ENCODE measurements around the gene MICALL2. TPM values are rescaled to one million over a fixed set of nuclear protein-coding genes. Genes with fewer than 3 reads are reported as not detected.

Gene MICALL2
- total RNA-seq, 2 experiments from 2014 or later = 2.1 to 2.3 TPM

DNA sequence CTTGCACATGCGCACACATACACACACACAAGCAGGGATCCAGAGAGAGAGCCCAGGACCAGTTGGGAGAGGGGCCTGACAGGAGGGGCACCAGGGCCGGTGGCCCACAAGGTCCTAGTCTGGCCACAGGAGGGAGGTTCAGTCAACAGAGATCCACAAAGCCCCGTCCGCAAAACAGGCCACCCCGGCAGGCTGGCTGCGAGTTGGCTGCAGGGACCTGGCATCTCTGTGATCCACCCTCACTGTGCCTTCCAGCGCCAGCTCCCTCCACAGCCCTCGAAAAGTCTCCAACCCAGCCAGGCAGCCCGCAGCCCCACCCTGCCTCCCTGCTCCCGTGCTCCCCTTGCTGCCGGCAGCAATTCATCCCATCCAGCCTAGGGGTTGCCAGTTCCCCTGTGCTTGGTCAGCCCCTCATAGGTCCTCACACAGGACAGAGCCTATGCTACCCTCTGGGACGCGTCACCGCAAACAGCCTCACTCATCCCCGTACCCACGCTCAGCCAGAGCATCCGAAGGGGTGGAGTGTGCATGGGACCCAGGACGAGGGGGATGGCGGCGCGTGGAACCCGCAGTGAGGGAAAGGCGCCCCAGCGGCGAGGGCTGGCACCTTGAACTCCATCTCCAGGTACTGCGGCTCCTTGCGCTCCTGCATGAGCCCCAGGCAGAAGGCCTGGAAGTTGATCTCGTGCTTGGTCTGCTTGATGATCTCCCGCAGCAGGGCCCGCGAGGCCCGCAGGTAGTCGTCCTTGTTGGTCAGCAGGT, 37.4 kb upstream of the MICALL2 start:
- no peak overlapping the region for H3K27ac Mint-ChIP-seq
- H3K4me3 Mint-ChIP-seq = no peak overlapping the region
- H3K9me3 Mint-ChIP-seq = no peaks in the 10 kb centered on the region
- H3K4me1 Mint-ChIP-seq = peaks cover 3% of the 10 kb centered on the region
- no peak for DNase-seq
- H3K36me3 Mint-ChIP-seq = peaks cover 4% of the 10 kb centered on the region
- H3K27me3 Mint-ChIP-seq = no peaks in the 10 kb centered on the region

DNA sequence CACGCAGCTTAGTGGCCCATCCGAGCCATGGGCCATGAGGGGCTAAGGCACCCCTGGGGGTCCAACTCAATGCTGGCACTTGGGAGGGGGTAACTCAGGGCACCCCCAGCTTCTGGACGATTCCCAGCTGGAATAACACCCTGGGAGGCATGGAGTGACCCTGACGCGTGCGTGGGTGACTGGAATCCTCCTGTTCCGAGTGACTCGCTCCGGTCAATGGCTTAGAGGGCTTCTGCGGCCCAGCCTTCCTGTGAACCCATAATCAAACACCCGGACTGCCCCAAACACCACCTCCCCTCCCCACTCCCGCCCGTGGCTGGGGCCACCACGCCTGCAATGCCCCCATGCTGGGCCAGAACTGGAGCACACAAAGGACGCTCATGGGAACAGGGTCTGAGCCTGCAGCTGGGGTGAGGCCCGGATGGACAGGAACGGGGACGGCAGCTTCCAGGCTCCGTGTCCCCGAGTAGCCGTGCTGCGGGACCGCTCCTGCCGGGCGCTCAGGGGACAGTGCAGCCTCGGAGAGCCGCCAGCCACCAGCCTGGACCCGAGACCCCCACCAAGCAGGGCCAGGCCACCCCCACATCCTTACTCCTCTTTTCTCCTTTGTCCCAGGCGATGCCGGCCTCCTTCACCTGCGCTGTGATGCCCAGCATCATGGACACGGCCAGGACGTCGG, 36.4 kb upstream of the MICALL2 start:
- no peak overlapping the region for H3K4me3 Mint-ChIP-seq
- H3K9me3 Mint-ChIP-seq = no peaks in the 10 kb centered on the region
- no peaks in the 10 kb centered on the region for H3K27me3 Mint-ChIP-seq
- H3K27ac Mint-ChIP-seq = no peak overlapping the region
- H3K36me3 Mint-ChIP-seq = peaks cover 4% of the 10 kb centered on the region
- H3K4me1 Mint-ChIP-seq = no peaks in the 10 kb centered on the region
- DNase-seq = no peak

DNA sequence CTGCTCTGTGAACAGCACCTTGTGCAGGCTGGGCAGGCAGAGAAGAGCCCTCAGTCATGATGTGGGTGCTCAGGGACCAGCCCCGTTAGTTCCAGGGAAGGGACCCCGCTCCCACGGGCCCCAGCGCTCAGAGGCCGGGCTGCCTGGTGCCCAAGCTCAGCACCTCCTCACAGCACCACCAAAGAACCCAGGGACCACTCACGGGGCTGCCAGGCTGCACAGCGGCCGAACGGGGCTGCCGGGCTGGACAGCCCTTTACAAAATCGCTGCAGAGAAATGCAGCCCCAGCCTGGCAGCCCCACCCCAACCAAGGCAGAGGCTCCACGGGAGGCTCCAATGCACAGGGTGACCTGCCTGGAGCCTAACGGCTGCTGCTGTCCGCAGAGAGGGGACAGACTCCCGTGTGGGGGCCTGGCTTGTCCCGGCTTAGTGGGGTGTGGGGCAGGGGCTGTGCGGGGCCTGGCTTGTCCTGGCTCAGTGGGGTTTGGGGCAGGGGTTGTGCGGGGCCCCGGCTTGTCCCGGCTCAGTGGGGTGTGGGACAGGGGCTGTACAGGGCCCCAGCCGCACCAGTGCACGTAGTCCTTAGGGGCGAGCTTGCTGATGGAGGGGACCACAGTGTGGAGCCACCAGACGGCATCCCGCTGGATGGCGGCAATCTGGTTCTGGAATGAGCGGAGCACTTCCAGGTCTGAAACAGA, 35.7 kb upstream of the MICALL2 start:
- peaks cover 4% of the 10 kb centered on the region for H3K36me3 Mint-ChIP-seq
- no peak overlapping the region for H3K4me3 Mint-ChIP-seq
- H3K9me3 Mint-ChIP-seq = no peaks in the 10 kb centered on the region
- H3K27me3 Mint-ChIP-seq = no peaks in the 10 kb centered on the region
- H3K4me1 Mint-ChIP-seq = no peaks in the 10 kb centered on the region
- no peak for DNase-seq
- H3K27ac Mint-ChIP-seq = no peak overlapping the region

DNA sequence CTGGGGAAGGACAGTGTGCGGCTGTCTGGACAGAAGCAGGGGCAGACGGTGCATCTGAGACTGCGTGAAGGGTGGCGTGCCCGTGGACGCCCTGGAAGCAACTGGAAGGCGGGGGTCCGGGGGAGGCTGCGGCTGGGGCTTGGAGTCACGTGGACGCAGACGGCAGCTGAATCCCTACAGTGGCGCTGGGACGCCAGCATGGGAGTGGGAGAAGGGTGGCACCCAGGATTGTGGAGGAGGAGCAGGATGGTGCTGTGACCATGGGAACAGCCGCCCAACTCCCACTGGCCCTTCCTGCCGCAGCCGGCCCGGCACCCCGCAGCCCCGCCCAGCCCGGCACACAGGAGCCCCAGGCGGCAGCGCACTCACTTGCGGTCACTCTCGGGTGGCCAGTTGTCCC, 35.2 kb upstream of the MICALL2 start:
- Mint-ChIP-seq H3K9me3 (no peaks in the 10 kb centered on the region), H3K27ac (no peak overlapping the region), H3K27me3 (no peaks in the 10 kb centered on the region), H3K36me3 (peaks cover 2% of the 10 kb centered on the region), H3K4me1 (no peaks in the 10 kb centered on the region), H3K4me3 (no peak overlapping the region)
- no peak for DNase-seq

DNA sequence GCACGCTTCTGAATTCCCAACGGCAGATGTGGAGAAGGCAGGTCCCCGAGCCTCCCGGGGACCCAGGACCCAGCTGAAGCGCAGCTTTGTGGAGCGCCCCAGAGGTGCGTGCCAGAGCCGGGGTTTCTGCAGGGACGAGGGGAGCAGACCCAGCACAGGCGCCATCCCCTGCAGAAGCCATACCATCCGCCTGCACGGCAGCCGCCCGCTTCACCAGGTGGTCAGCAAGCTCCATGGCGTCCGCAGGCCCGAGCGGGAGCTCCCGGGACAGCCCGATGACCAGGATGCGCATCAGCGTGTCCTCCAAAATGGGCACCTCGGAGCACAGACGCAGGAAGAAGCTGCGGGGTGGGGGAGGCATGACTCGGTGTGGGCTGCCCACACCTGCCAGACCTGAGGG, 34.3 kb upstream of the MICALL2 start:
- no peaks in the 10 kb centered on the region for H3K27me3 Mint-ChIP-seq
- H3K27ac Mint-ChIP-seq = no peak overlapping the region
- H3K9me3 Mint-ChIP-seq = no peaks in the 10 kb centered on the region
- H3K36me3 Mint-ChIP-seq = peaks cover 2% of the 10 kb centered on the region
- H3K4me3 Mint-ChIP-seq = no peak overlapping the region
- DNase-seq = no peak
- no peaks in the 10 kb centered on the region for H3K4me1 Mint-ChIP-seq

DNA sequence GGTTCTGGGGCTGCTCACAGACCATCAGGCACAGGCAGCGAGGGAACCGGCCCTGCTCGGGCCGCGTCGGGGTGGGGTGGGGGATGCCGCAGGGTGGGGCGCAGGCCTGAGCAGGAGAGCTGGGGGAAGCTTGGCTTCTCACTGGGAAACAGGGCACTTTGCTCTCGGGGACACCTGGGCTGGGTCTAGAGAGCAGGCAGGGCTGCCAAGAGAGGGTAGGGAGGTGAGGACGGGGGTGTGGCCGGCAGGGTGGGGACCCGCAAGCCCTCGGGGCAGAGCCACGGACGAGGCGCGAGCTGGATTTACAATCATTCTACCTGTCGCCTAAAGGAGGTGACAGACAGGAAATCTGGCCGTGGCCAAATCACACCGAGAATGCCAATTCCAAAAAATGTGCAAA, 33.9 kb upstream of the MICALL2 start:
- Mint-ChIP-seq H3K27ac (no peak overlapping the region), H3K36me3 (peaks cover 4% of the 10 kb centered on the region)

DNA sequence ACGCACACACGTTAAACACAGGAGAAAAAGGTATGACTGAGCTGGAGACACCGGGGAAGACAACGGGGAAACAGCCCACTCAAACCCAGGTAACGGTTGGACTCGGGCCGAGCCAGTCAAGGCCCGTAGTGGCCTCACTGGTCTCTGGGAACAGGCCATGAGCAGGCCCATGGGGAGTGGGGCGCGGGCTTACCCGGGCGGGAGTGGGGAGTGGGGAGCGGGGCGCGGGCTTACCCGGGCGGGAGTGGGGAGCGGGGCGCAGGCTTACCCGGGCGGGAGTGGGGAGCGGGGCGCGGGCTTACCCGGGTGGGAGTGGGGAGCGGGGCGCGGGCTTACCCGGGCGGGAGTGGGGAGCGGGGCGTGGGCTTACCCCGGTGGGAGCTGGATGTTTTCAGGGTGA, 33.4 kb upstream of the MICALL2 start:
- Mint-ChIP-seq H3K4me3 (no peak overlapping the region), H3K27ac (no peak overlapping the region), H3K9me3 (no peaks in the 10 kb centered on the region), H3K27me3 (no peaks in the 10 kb centered on the region), H3K36me3 (peaks cover 4% of the 10 kb centered on the region), H3K4me1 (no peaks in the 10 kb centered on the region)
- DNase-seq = no peak

More for the DNA sequence above, 33.9 kb upstream of the MICALL2 start:
- H3K27me3 Mint-ChIP-seq = no peaks in the 10 kb centered on the region
- H3K9me3 Mint-ChIP-seq = no peaks in the 10 kb centered on the region
- H3K4me1 Mint-ChIP-seq = no peaks in the 10 kb centered on the region
- H3K4me3 Mint-ChIP-seq = no peak overlapping the region
- no peak for DNase-seq

DNA sequence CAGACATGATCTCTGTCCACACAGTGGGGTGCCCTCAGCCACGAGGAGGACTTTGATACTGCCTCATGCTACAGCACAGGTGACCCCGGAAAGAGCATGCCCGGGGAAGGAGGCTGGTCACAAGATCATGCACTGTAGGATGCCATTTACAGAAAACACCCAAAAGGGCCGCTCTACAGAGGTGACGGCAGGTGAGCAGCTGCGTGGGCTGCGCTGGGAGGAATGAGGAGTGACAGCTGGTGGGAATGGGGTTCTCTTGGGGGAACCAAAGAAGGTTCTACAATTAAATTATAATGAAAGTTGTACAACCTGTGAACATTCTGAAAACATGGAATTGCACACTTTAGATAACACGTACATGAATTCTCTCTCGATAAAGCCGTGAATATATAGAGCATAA, 33.0 kb upstream of the MICALL2 start:
- no peaks in the 10 kb centered on the region for H3K27me3 Mint-ChIP-seq
- H3K4me1 Mint-ChIP-seq = no peaks in the 10 kb centered on the region
- H3K36me3 Mint-ChIP-seq = peaks cover 4% of the 10 kb centered on the region
- no peak overlapping the region for H3K4me3 Mint-ChIP-seq
- H3K27ac Mint-ChIP-seq = no peak overlapping the region
- DNase-seq = no peak
- H3K9me3 Mint-ChIP-seq = no peaks in the 10 kb centered on the region

DNA sequence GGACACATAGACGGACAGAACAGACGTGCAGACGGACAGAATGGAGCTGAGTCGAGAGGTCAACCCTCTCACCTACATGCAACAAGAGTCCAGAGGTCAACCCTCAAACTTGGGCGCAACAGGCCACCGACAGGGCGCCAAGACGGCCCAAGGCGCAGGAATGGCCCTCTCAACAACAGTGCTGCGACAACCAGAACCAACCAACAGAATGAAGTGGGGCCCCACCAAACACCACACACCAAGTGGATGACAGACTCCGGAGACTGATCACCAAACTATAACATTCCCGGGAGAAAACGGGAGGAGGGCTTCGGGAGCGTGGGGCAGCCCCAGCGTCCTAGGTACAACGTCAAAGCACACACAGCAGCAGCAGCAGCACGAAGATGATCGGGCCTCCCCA, 31.6 kb upstream of the MICALL2 start:
- no peak overlapping the region for H3K4me3 Mint-ChIP-seq
- no peak overlapping the region for H3K27ac Mint-ChIP-seq
- peaks cover 4% of the 10 kb centered on the region for H3K36me3 Mint-ChIP-seq
- no peak for DNase-seq
- H3K9me3 Mint-ChIP-seq = no peaks in the 10 kb centered on the region
- H3K27me3 Mint-ChIP-seq = no peaks in the 10 kb centered on the region
- H3K4me1 Mint-ChIP-seq = no peaks in the 10 kb centered on the region

DNA sequence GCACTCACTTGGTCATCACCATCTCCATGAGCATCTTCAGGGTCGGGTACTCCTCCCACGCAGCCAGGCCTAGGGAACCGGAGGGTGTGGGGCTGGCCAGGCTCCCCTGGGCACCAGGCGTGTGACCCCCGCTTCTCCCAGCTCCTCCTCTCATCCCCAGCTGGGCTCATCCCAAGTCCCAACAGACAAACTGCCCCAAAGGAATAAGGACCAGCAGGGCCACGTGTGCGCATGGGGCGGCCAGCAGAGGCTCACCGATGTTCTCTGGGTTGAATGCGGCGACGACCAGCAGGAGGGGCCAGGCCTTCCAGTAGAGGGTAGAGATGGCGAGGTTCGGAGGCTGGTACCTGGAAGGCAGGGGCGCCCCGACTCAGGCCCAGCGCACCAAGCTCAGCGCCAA, 30.1 kb upstream of the MICALL2 start:
- no peak for DNase-seq
- Mint-ChIP-seq H3K4me3 (no peak overlapping the region), H3K27me3 (no peaks in the 10 kb centered on the region), H3K4me1 (no peaks in the 10 kb centered on the region), H3K27ac (no peak overlapping the region), H3K36me3 (peaks cover 4% of the 10 kb centered on the region), H3K9me3 (no peaks in the 10 kb centered on the region)

DNA sequence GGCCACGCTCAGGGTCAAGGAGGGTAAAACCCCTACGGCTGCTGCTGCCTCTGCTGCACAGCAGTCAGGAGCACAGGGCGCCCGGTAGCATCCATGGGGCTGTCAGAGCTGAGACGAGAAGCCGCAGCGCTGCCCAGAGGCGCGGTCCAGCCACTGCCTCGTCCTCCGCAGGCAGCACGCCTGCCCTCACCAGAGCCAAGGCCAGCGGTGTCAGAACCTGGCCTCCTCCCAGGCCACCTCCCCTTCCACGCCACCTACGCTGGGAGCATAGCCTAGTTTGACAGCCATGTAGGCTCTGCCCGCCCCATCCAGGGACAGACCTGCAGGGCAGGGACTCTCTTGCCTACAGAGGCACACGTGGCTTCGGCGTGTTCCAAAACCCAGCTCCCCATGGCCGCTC, 28.7 kb upstream of the MICALL2 start:
- H3K27me3 Mint-ChIP-seq = no peaks in the 10 kb centered on the region
- no peaks in the 10 kb centered on the region for H3K4me1 Mint-ChIP-seq
- no peak overlapping the region for H3K4me3 Mint-ChIP-seq
- peaks cover 6% of the 10 kb centered on the region for H3K36me3 Mint-ChIP-seq
- no peaks in the 10 kb centered on the region for H3K9me3 Mint-ChIP-seq
- H3K27ac Mint-ChIP-seq = no peak overlapping the region
- DNase-seq = no peak

DNA sequence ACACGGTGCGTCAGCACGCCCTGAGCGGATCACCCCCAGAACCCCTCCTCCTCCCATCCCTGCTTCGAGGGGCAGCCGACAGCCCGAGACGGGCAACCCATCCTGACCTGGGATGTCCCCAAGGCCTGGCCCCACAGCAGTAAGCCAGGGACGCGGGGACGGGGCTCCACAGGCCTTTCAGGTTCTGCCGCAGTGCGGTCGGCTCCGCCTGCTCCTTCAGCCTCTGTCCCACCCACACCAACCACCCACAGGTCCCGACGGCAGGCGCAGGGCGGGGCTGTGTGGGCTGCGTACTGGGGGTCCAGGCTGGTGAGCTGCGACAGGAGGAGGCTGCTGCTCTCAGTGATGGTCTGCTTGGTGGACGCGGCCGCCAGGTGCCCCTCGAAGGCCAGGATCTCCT, 28.2 kb upstream of the MICALL2 start:
- peaks cover 4% of the 10 kb centered on the region for H3K36me3 Mint-ChIP-seq
- no peak for DNase-seq
- H3K9me3 Mint-ChIP-seq = no peaks in the 10 kb centered on the region
- no peak overlapping the region for H3K27ac Mint-ChIP-seq
- no peaks in the 10 kb centered on the region for H3K4me1 Mint-ChIP-seq
- no peaks in the 10 kb centered on the region for H3K27me3 Mint-ChIP-seq
- H3K4me3 Mint-ChIP-seq = no peak overlapping the region

DNA sequence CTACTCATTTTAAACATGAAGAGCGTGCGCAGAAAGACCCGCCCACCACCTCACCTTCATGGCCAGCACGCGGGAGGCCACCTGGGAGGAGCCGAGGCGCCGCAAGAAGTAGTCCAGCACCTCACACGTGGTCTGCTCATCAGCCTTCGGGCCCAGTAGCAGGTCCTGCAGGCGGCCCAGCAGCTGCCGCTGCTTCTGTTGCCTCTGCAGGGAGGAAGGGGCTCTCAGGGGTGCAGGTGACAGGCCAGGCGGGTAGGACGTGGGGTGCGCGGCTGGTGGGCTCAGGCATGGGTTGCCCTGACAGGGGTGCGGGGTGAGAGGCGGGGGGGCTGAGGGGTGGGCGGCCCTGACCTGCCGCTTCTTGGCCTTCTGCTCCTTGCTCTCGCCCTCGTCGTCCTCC, 27.3 kb upstream of the MICALL2 start:
- Mint-ChIP-seq H3K9me3 (no peaks in the 10 kb centered on the region), H3K27me3 (no peaks in the 10 kb centered on the region), H3K4me3 (no peak overlapping the region), H3K27ac (no peak overlapping the region), H3K36me3 (peaks cover 6% of the 10 kb centered on the region), H3K4me1 (no peaks in the 10 kb centered on the region)
- no peak for DNase-seq

DNA sequence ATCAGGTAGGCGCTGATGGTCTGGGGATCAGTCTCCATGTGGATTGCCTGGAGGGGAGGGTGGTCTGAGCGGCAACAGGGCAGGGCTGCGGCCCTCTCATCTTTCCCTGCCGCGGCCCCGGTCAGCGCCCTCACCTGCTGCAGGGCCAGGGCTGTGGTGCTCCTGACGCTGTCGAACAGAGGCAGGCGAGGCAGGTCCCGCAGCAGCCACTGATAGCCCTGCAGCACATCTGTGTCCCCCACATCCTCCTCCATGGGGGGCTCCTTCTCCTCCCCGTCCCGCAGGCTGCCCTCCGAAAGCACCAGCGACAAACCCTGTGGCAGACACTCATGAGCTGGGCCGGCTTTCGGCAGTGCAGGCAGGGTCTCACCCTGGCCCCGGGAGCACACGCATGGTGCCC, 25.9 kb upstream of the MICALL2 start:
- no peaks in the 10 kb centered on the region for H3K27me3 Mint-ChIP-seq
- DNase-seq = no peak
- H3K9me3 Mint-ChIP-seq = no peaks in the 10 kb centered on the region
- H3K4me3 Mint-ChIP-seq = no peak overlapping the region
- H3K36me3 Mint-ChIP-seq = peaks cover 6% of the 10 kb centered on the region
- no peaks in the 10 kb centered on the region for H3K4me1 Mint-ChIP-seq
- no peak overlapping the region for H3K27ac Mint-ChIP-seq

DNA sequence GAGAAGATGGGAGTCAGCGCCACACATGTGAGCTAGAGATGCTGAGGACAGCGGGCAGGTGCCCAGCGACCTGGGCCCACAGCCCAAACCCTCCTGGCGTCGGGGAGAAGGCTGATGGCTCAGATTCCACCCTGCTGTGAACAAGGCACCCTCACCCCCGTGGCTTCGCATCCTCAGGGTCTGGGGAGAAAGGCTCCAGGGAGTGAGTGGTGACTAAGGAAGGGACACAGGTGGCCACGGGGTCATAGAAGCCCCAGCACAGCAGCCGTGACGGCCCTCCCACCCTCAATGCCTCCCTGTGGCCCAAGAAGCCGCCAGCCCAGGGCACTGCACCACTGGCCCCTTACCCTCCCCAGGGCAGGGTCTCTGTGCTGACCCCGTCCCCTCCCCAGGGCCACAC, 25.3 kb upstream of the MICALL2 start:
- no peaks in the 10 kb centered on the region for H3K27me3 Mint-ChIP-seq

More for the DNA sequence above, 25.3 kb upstream of the MICALL2 start:
- Mint-ChIP-seq H3K27ac (no peak overlapping the region), H3K9me3 (no peaks in the 10 kb centered on the region), H3K4me1 (no peaks in the 10 kb centered on the region), H3K36me3 (peaks cover 6% of the 10 kb centered on the region), H3K4me3 (no peak overlapping the region)
- no peak for DNase-seq
